Prostate gland (tissue), 2 donors: ENCODE results near the gene THSD8. TPM values are rescaled to one million over a fixed set of nuclear protein-coding genes. Genes with fewer than 3 reads are reported as not detected.
A peak's percentile ranks its signal among the peaks of the same experiment; 100 is the strongest.

Experiments used
- DNase-seq: peaks from one replicate; pipeline ENCODE4 v3.0.0-alpha.2; 2019; ENCODE audit warnings: low spot score
- H3K27ac ChIP-seq, 2 donors: fragments of 200-600 bp; sonication (generic); 2 replicates each; pipeline ENCODE4 v1.5.1; 2017 to 2019
- H3K27me3 ChIP-seq: fragments of 200-600 bp; sonication (generic); replicated peaks from 2 replicates; pipeline ENCODE4 v1.5.1; 2019; ENCODE audit not compliant: insufficient read depth
- H3K36me3 ChIP-seq, 2 donors: fragments of 200-600 bp; sonication (generic); 1 replicate in 1 of 2; 2 replicates in 1 of 2; pipeline versions ENCODE4 v1.5.1 to v1.8.1; 2017 to 2019
- H3K4me1 ChIP-seq: fragments of 200-600 bp; sonication (generic); replicated peaks from 2 replicates; pipeline ENCODE4 v1.5.1; 2019
- H3K4me3 ChIP-seq, 2 donors: fragments of 200-600 bp; sonication (generic); 2 replicates each; pipeline ENCODE4 v1.5.1; 2017 to 2019
- H3K9me3 ChIP-seq: fragments of 200-600 bp; sonication (generic); 2 replicates; pipeline ENCODE4 v1.5.1; 2017
- POLR2A ChIP-seq: fragments of 450-650 bp; IDR thresholded peaks from one replicate; pipeline ENCODE4 v1.6.1; 2016; ENCODE audit warnings: antibody characterized with exemption, mild to moderate bottlenecking
- POLR2AphosphoS5 ChIP-seq: sonication (generic); formaldehyde crosslinking; IDR thresholded peaks from one replicate; pipeline ENCODE4 v1.6.1; 2017; ENCODE audit warnings: antibody characterized with exemption
- WGBS: methylation state at CpG from one replicate; pipeline ENCODE4 v1.1.5; 2018; 5-methylcytosine and 5-hydroxymethylcytosine counted together
- intact Hi-C: fragments of 100-400 bp; cut with DNase I; formaldehyde crosslinking; loops from one replicate; pipeline ENCODE4 v1.14.2; 2022
- total RNA-seq, 2 donors: library from RNA; depleted of rRNA; stranded (reverse); fragments of >200 nt; gene quantifications; one replicate each; pipeline ENCODE4 v1.1.0, GENCODE V29; 2016
- TF ChIP-seq, protein P1 (sequence below), 4 experiments: fragments of 200-600 bp in 2 of 4; fragments of 450-650 bp in 2 of 4; sonication (generic) in 2 of 4; IDR thresholded peaks; 1 replicate in 3 of 4; 2 replicates in 1 of 4; pipeline ENCODE4 v1.5.1; 2016 to 2019; ENCODE audit warnings: antibody characterized with exemption in 4 of 4, mild to moderate bottlenecking in 2 of 4, moderate library complexity in 2 of 4

THSD8 gene
- under 1 TPM in 1 of 2 donors, not detected in 1; 0.91 TPM for total RNA-seq

DNA sequence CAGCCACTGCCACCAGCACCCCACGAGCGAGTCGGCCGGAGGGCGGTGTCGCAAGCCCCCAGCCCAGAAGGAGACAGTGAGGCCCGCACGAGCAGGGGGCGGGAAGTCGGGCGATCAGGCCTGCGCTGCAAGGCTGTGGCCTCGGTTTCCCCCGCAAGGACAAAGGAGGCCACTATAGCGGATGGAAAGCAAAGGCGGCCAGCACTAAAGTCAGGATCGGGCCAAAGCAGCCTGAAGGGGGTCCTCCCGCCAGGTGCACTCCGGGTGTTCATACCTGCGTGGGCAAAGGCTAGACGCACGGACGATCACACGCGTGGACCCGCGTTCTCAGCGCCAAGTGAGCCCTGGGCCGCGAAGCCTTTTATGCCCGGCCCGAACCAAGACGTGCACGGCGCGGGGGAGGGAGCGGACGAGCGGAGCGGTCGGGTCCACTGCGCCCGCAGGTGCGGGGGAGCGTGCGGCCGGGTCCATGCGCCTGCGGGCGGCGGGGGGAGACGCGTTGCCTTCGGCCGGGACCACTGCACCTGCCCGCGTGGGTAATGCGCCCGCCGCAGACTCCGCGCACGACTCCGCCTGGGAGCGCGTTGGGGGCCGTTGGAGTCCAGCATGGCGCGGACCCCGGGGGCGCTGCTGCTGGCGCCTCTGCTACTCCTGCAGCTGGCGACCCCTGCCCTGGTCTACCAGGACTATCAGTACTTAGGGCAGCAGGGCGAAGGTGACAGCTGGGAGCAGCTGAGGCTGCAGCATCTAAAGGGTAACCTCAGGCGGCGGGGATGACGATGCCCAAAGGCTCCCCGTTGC lies at the start of gene THSD8, which contains the start of gene PRDX2:
TSS of gene THSD8 (plus strand) at position 604 of the 801 bp plus-strand sequence. CDS start at position 607, 3 bp downstream.
TSS of gene PRDX2 (minus strand) at position 335 of the 801 bp plus-strand sequence. CDS start 539 bp downstream, outside the sequence.
- peaks cover 0 to 6% of the 10 kb centered on the region in 2 donors for H3K36me3 ChIP-seq
- peak within 1 kb of the TSS; percentile 50 to 67 for H3K4me3 ChIP-seq
- no peaks in the 10 kb centered on the region for H3K9me3 ChIP-seq
- peak within 1 kb of the TSS; percentile 74 to 78 for H3K27ac ChIP-seq
- peaks cover 8% of the 10 kb centered on the region for H3K4me1 ChIP-seq
- H3K27me3 ChIP-seq = no peaks in the 10 kb centered on the region
- DNase-seq = peak; percentile 76
- under 1% methylated on average over 23 of the region's 78 CpGs for WGBS
- TF ChIP-seq POLR2AphosphoS5 (peak; percentile 95), POLR2A (peak; percentile 95)
- TF ChIP-seq, protein P1, sequence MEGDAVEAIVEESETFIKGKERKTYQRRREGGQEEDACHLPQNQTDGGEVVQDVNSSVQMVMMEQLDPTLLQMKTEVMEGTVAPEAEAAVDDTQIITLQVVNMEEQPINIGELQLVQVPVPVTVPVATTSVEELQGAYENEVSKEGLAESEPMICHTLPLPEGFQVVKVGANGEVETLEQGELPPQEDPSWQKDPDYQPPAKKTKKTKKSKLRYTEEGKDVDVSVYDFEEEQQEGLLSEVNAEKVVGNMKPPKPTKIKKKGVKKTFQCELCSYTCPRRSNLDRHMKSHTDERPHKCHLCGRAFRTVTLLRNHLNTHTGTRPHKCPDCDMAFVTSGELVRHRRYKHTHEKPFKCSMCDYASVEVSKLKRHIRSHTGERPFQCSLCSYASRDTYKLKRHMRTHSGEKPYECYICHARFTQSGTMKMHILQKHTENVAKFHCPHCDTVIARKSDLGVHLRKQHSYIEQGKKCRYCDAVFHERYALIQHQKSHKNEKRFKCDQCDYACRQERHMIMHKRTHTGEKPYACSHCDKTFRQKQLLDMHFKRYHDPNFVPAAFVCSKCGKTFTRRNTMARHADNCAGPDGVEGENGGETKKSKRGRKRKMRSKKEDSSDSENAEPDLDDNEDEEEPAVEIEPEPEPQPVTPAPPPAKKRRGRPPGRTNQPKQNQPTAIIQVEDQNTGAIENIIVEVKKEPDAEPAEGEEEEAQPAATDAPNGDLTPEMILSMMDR (IDR thresholded peaks at IDR 0.05) = peak in 2 of 4 experiments; percentile 9 to 14
- intact Hi-C loops = no loop called here

DNA sequence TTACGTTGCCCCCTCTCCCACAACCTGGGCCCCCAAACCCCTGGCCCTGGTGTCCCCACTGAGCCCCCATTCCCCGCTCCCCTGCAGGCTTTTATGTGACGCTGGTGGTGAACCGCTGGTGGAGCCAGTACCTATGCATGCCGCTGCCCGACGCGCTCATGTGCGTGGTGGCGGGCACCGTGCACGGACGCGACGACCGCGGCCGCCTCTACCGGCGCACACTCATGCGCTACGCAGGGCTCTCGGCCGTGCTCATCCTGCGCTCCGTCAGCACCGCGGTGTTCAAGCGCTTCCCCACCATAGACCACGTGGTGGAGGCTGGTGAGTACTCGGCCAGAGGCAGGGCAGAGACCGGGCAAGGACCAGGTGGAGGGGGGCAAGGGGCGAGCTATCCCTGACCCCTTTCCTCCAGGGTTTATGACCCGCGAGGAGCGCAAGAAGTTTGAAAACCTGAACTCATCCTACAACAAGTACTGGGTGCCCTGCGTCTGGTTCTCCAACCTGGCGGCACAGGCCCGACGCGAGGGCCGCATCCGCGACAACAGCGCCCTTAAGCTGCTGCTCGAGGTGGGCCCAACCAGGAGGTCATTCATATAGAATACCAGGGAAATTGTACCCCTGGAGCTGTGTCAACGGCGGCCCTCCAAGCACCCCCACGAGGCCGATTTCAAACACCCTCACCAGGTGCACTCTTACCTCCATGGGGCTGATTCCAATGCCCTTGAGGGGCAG lies 47.2 kb upstream of the THSD8 start:
- Histone ChIP-seq H3K27ac (no peak overlapping the region), H3K9me3 (no peaks in the 10 kb centered on the region), H3K36me3 (no peaks in the 10 kb centered on the region), H3K4me1 (peaks cover 3% of the 10 kb centered on the region), H3K27me3 (no peaks in the 10 kb centered on the region), H3K4me3 (no peak overlapping the region)
- DNase-seq = no peak
- WGBS = 62% methylated on average over 38 of the region's 50 CpGs
- TF ChIP-seq POLR2A (no peak), POLR2AphosphoS5 (no peak)
- TF ChIP-seq, protein P1 (IDR thresholded peaks at IDR 0.05) = no peak
- intact Hi-C loops = no loop called here

DNA sequence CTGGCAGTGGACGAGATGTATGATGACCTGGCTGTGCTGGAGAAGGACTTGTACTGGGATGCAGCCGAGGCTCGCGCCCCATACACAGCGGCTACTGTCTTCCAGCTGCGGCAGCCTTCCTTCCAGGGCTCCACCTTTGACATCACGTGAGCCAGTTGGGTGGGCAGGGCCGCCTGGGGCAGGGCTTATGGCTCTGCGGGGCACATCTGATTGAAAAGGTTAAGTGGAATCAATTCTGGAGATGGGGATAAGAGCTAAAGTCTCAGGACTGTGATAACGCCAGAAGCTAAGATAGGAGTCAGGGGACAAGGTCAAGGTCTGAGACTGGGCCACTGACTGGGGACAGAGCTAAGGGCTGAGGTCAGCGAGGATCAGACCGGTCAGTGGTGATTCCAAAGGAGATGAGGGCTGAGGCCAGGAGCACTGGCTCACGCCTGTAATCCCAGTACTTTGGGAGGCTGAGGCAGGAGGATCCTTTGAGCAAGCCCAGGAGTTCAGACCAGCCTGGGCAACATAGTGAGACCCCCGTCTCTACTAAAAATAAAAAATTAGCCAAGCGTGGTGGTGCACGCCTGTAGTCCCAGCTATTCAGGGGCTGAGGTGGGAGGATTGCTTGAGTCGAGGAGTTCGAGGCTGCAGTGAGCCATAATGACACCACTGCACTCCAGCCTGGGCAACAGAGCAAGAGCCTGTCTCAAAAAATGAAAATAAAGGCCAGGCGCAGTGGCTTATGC lies 45.6 kb upstream of the THSD8 start:
- Histone ChIP-seq H3K27me3 (no peaks in the 10 kb centered on the region), H3K36me3 (no peaks in the 10 kb centered on the region), H3K27ac (no peak overlapping the region), H3K4me1 (no peaks in the 10 kb centered on the region), H3K4me3 (no peak overlapping the region), H3K9me3 (no peaks in the 10 kb centered on the region)
- 91% methylated on average over 19 of the region's 19 CpGs for WGBS
- intact Hi-C loops = no loop called here
- no peak for TF ChIP-seq POLR2AphosphoS5
- no peak for TF ChIP-seq POLR2A
- TF ChIP-seq, protein P1 (IDR thresholded peaks at IDR 0.05) = no peak
- DNase-seq = no peak

DNA sequence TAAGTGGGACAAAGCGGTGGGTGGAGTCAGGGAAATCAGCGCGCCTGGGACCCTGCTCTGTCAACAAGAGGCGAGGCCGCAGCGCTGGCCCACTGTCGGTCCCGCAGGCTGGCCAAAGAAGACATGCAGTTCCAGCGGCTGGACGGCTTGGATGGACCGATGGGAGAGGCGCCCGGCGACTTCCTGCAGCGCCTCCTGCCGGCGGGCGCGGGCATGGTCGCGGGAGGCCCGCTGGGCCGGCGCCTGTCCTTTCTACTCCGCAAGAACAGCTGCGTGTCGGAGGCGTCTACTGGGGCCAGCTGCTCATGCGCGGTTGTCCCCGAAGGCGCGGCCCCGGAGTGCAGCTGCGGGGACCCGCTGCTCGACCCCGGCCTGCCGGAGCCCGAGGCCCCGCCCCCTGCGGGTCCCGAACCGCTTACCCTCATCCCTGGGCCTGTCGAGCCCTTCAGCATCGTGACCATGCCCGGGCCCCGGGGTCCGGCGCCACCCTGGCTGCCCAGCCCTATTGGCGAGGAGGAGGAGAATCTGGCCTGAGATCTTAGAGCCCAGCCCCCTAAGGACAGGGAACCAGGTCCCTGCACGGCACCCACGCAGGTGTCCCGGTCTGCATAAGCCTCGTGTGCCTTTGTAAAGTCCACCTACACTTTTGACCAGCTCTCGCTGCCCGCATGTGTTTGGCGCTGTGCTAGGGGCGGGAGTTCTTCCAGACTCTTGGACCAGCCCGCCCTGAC lies 44.2 kb upstream of the THSD8 start:
- no peak for TF ChIP-seq POLR2AphosphoS5
- TF ChIP-seq, protein P1 (IDR thresholded peaks at IDR 0.05) = peak; percentile 59 to 91 (median 77)
- Histone ChIP-seq H3K27me3 (no peaks in the 10 kb centered on the region), H3K4me3 (peak overlapping the region; percentile 4 to 30), H3K4me1 (no peaks in the 10 kb centered on the region), H3K27ac (peak overlapping the region; percentile 1 to 5), H3K9me3 (no peaks in the 10 kb centered on the region), H3K36me3 (peaks cover 0 to 3% of the 10 kb centered on the region in 2 donors)
- intact Hi-C loops = no loop called here
- 6% methylated on average over 48 of the region's 60 CpGs for WGBS
- DNase-seq = peak; percentile 40
